Measurements from ENCODE around the gene APOBEC3G.
"Not testable (repeated sequence)": the region's sequence is repeated elsewhere in the genome, so short reads cannot be mapped to it uniquely, and the experiment has no call there.

Gene APOBEC3G

GRCh38 chr22:39055658-39056057, 21.4 kb upstream of the APOBEC3G start:
- Histone ChIP-seq H3K36me3 (no peaks in the 10 kb centered on the region), H3K9me3 (ENCODE audit: severe bottlenecking) (peaks cover 3% of the 10 kb centered on the region), H3K4me3 (ENCODE audit: low read depth, low read length) (no peak overlapping the region), H3K27ac (no peak overlapping the region), H3K27me3 (ENCODE audit: insufficient read depth, low read depth, severe bottlenecking) (no peaks in the 10 kb centered on the region)
- DNase-seq: no peak
- no peak for TF ChIP-seq CTCF (IDR thresholded peaks at IDR 0.05; ENCODE audit: low read depth, low read length)

GRCh38 chr22:39061290-39061689, 15.8 kb upstream of the APOBEC3G start:
- peak; percentile 53 for DNase-seq
- H3K4me3 ChIP-seq (ENCODE audit: low read depth, low read length); H3K9me3 ChIP-seq (ENCODE audit: severe bottlenecking); H3K27ac ChIP-seq; H3K27me3 ChIP-seq (ENCODE audit: insufficient read depth, low read depth, severe bottlenecking); H3K36me3 ChIP-seq: not testable (repeated sequence)

GRCh38 chr22:39061951-39062350, 15.1 kb upstream of the APOBEC3G start:
- H3K9me3 ChIP-seq (ENCODE audit: severe bottlenecking); H3K36me3 ChIP-seq; H3K27me3 ChIP-seq (ENCODE audit: insufficient read depth, low read depth, severe bottlenecking); H3K27ac ChIP-seq; H3K4me3 ChIP-seq (ENCODE audit: low read depth, low read length); DNase-seq: not testable (repeated sequence)

GRCh38 chr22:39063904-39064303, 13.2 kb upstream of the APOBEC3G start:
- DNase-seq; H3K27ac ChIP-seq; H3K36me3 ChIP-seq; H3K27me3 ChIP-seq (ENCODE audit: insufficient read depth, low read depth, severe bottlenecking); H3K4me3 ChIP-seq (ENCODE audit: low read depth, low read length); H3K9me3 ChIP-seq (ENCODE audit: severe bottlenecking): not testable (repeated sequence)

GRCh38 chr22:39066442-39067276, 10.4 kb upstream of the APOBEC3G start:
- H3K4me3 ChIP-seq (ENCODE audit: low read depth, low read length); H3K27ac ChIP-seq; H3K9me3 ChIP-seq (ENCODE audit: severe bottlenecking); H3K36me3 ChIP-seq; DNase-seq; H3K27me3 ChIP-seq (ENCODE audit: insufficient read depth, low read depth, severe bottlenecking): not testable (repeated sequence)

GRCh38 chr22:39068033-39068785, 8.9 kb upstream of the APOBEC3G start:
- H3K27ac ChIP-seq: no peak overlapping the region
- H3K27me3 ChIP-seq (ENCODE audit: insufficient read depth, low read depth, severe bottlenecking): no peaks in the 10 kb centered on the region
- peak; percentile 12; the same call in 1 of the 2 replicates for TF ChIP-seq CTCF (IDR thresholded peaks at IDR 0.05; ENCODE audit: low read depth, low read length)
- DNase-seq: no peak
- H3K9me3 ChIP-seq (ENCODE audit: severe bottlenecking): no peaks in the 10 kb centered on the region
- H3K36me3 ChIP-seq: no peaks in the 10 kb centered on the region
- H3K4me3 ChIP-seq (ENCODE audit: low read depth, low read length): no peak overlapping the region

- no peak overlapping the region for H3K27ac ChIP-seq
- H3K27me3 ChIP-seq (ENCODE audit: insufficient read depth, low read depth, severe bottlenecking): no peaks in the 10 kb centered on the region
- no peak overlapping the region for H3K4me3 ChIP-seq (ENCODE audit: low read depth, low read length)
- H3K9me3 ChIP-seq (ENCODE audit: severe bottlenecking): no peaks in the 10 kb centered on the region
- H3K36me3 ChIP-seq: no peaks in the 10 kb centered on the region
- no peak for TF ChIP-seq CTCF (IDR thresholded peaks at IDR 0.05; ENCODE audit: low read depth, low read length)
- no peak for DNase-seq
Observed at GRCh38 chr22:39070186-39070585, 6.9 kb upstream of the APOBEC3G start.

- DNase-seq; H3K27ac ChIP-seq; H3K4me3 ChIP-seq (ENCODE audit: low read depth, low read length); H3K27me3 ChIP-seq (ENCODE audit: insufficient read depth, low read depth, severe bottlenecking); H3K9me3 ChIP-seq (ENCODE audit: severe bottlenecking); H3K36me3 ChIP-seq: not testable (repeated sequence)
Observed at GRCh38 chr22:39072581-39072981, 4.5 kb upstream of the APOBEC3G start.

All from WERI-Rb-1 (cell line).